ENCODE measurements around the gene PKHD1.

Gene PKHD1

DNA sequence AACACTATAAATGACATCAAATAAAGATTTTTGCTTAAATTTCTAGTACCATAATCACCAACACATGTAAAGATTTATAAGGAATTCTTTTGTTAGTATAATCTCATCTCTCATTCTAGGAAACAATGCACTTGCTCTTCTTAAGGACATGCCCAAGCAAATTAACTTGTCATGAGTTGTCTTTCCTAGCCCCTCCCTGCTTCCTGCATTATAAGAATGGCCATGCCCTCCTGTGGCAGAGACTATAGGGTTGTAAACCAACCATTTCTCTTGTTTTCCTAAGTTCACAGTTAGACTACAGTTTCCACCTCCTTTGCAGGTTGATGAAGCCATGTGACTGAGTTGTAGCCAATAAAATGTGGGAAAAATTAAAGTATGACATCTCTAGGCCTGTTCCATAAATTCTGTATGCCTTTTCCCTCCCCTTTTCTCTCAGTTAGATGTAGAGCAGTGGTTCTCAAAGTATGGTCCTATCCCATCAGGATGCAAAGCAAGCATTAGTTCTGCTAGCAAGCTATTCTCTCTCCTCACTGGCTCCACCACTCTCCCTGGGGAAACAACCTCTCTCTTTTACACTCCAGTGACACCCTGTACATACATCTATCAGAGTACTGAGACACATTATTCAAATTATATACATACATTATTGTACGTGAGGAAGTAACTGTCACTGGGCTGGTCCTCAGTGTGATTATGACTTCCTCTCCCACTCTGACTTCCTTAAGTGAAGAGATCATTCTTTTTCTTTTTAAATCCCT, 295.0 kb downstream of the PKHD1 start:
- DNase-seq (ENCODE audit: low read depth, low spot score), result no peak

DNA sequence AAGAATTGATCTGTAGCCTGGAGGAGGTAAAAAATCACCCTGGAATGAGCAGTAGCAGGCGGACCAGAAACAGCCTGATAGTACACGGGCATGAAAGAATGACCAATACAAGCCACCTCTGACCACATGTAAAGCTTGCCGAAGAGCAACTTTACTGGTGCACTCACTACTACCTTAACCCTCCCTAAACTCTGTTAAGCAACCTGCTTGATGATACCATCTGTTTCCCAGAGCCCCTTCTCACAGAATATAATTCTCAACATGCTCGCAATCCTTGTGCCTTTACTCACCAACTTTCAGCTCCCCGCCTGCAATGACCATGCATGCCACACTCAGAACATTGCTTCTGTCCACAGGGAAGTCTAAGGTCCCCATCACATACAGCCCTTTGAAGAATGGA, 296.5 kb downstream of the PKHD1 start:
- no peak for DNase-seq (ENCODE audit: low read depth, low spot score)

DNA sequence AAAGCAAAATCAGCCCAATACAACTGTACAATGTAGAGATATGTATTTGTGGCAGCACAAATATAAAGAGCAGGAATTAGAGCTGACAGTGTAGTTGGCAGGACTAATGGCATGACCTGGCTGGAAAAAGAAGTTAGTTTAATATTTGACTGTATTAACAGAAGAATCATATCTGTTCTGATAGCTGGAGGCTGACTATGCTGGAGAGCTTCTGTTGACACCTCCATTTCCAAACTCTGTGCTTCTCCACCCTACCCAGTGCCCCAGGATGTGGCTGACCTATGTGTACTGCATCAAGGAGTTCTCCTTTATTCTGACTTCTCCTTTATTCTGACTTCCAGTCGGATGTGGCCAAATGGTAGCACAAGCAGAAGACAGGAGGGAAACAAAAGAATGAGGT, 299.3 kb downstream of the PKHD1 start:
- no peak for DNase-seq (ENCODE audit: low read depth, low spot score)

DNA sequence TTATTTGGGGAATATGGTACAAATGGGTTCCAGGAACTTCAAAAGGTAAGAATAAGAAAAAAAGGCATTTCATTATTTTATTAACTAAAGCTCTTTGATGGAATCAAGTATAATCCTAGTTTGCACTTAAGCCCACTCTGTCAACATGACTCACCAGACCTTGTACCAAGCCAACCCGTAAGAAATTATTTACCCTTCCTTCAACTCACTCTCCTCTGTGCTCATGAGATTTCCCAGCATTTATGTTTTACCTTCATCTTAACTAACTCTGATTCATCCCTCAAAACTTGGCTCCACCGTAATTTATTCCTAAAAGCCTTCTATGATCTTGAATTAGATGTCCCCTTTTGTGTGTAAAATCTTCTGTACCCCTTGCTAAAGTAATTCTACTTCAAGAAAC, 308.7 kb downstream of the PKHD1 start:
- DNase-seq (ENCODE audit: low read depth, low spot score), result no peak

DNA sequence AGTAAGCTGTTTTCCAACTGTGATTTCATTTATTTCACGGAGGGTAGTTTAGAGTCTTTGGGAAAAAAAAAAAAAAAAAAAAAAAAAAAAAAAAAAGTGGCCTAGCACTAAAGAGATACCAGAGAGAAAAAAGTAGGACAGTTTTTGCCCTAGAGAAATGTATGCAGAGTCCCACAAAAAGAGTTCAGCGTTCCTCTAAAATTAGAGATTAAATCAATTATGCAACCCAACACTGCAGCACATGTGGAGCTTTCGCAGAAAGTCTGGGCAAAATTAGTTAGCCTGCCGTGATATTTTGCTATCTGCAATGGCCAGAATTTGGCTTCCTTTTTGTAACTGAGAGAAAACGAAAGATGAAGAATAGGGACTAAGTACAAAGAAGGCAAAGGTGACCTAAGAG, 309.8 kb downstream of the PKHD1 start:
- DNase-seq (ENCODE audit: low read depth, low spot score), result no peak

DNA sequence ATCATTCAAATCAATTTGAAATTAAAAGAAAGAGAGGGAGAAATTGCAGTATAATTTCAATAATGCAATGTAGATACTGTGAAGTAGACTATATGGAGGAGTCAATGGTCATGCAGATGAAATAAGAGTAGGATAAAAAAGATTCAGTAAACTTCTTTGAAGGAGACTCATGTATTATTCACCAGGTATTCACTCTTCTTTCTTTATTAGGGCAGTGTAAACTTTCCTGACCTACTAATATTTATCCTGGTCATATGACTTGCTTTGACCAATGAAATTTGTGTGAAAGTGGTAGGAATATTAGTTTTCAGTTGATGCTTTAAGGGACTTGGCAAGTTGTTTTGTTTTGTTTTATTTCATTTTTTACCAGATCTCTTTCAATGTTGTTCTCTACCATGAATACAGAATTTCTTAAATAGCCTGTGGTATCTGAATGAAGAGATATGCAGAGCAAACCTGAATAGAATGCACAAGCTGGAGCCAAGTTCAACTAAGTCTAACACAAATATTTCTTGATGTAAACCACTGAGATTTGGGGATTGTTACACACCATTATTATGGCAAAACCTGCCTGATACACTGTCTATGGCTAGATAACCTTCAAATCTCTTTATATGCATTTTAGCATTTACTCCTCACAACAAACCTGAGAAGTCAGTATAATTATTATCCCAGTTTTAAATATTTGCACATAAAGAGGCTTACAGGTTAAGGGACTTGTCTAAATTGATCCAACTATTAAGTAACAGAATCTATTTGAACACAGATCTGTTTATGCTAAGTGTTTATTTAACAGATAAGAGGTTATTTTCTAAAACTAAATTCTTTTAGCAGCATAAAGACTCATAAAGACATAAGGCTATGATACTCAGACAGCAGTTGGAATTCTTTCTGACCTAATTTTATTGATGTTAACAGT, 311.2 kb downstream of the PKHD1 start:
- no peak for DNase-seq (ENCODE audit: low read depth, low spot score)

DNA sequence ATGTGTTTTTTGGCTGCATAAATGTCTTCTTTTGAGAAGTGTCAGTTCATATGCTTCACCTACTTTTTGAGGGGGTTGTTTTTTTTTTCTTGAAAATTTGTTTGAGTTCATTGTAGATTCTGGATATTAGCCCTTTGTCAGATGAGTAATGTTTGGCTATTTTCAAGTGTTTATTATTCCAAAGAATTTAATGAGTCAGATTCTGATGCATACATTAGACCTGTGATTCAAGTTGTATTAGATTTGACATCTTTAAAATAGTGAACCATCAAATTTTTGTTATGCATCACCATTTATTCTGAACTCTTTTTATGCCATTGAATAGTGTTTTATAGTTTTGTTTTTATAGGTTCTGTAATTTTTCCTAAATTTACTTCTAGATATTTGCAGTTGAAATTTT, 319.3 kb downstream of the PKHD1 start:
- no peak for DNase-seq (ENCODE audit: low read depth, low spot score)

DNA sequence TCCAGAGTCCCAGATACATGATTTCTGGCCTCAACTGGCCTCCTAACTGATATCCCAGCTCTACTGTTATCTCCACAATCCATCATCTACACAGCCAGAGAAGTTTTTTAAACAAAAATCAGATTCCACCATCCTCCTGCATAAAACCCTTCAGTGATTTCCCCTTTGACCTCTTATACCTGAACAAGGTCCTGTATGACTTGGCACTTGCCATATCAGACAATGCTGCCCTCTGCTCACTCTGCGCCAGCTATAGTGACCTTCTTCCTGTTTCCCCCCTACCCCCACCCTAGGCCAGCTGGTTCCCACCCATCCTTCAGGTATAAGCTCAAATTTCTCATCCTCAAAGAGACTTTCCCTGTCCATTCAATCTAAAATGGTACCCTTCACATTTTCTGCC, 322.2 kb downstream of the PKHD1 start:
- no peak for DNase-seq (ENCODE audit: low read depth, low spot score)

DNA sequence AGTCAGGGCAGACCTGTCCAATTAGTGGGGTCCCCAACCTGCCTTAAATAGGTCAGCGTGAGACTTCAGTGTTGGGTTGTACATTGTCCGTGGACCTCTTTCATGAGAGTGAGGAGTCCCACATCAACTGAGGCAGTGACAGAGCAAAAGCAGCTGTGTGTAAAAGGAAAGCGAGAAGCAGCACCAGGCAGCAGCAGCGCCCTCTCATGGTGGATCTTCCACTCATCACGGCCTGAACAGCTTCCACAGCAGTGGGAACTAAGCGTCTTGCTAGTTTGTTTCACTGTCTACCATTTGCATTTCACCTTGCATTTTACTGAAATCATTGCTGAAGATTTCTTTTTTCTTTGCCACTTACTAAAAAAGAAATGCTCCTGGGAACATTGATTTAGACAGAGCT, 333.8 kb downstream of the PKHD1 start:
- no peak for DNase-seq (ENCODE audit: low read depth, low spot score)

DNA sequence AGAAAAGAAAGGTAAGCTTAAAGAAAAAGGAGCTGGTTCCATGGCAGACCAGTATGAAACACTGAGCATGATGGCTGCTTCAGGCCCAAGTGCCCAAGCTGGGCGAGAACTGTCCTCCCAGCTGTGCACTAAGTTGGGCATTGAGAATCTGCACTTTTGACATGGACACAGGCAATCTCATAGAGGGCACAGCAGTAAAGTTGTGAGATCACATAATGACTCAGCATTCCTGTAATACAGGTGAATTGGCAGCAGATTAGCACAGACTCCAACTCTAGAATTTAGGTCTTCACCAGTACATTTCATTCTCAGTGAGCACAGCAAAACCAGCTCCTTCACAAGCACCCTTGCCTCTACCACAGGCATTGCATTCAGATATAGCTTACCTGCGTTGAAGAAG, 343.4 kb downstream of the PKHD1 start:
- no peak for DNase-seq (ENCODE audit: low read depth, low spot score)

DNA sequence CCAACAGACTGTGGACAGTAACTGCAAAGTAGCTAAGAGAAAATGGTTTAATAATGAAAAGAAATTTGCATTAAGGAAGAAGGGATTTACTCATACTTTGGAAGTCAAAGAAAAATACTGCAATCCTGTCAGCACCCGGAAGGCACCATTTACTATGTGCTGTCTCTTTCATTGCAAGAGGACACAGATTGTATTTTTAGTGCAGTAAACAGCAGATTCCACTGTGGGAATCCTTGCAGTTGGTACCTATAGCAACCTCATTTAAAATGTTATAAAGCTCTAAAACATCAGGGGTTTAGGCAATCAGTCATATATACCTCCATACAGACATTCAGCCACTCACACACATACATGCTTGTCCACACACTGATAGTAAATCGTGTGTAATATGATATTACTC, 346.8 kb downstream of the PKHD1 start:
- no peak for DNase-seq (ENCODE audit: low read depth, low spot score)

DNA sequence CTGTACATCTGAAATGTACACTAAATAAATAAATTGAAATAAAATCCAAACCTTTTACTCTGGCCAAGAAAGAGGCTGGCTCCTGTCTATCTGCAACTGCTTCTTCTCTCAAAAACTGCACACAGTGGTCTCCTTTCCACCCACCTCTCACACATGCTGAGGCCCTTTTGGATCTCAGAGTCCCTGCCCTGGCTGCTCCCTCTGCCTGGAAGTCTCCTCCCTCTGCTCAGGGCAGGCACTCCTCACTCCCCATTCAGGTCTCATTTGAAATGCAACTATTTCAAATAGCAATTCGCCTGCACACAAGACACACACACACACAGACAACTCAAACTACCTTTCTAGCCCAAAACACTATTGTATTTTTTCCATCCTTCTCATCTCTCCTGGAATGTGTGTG, 348.8 kb downstream of the PKHD1 start:
- no peak for DNase-seq (ENCODE audit: low read depth, low spot score)

DNA sequence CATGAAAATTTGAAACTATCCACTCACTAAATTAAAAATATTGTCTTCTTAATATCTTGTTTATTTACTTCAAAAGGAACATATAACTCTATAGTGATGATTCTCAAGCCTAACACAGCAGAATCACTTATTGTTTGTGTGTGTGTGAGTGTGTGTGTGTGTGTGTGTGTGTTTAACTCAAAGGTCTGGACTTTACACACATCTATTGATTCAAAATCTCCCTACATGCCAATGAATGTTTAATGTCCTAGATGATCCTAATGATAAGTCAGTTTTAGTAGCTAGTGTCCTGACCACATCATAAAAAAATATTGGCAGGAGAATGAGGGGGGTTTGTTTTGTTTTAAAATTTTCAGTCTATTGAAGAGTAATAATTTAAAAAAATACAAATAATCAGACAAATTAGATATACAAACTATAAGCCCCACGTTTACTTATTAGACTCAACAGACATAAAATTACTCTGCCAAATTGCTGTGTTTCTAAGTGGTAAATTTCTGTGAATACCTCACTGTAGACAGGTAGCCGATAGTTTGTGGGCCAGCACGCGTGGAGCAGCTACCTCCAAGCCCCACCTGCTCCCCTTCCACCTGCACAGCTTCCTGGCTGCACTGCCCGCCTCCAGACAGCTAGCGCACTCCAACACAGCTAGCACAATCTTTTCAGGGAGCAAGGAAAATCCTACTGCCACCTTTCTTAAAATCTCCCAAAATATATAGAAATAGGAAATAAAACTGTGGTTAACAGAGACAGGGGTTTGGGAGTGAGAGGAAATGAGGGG, 349.6 kb downstream of the PKHD1 start:
- DNase-seq (ENCODE audit: low read depth, low spot score), result no peak

DNA sequence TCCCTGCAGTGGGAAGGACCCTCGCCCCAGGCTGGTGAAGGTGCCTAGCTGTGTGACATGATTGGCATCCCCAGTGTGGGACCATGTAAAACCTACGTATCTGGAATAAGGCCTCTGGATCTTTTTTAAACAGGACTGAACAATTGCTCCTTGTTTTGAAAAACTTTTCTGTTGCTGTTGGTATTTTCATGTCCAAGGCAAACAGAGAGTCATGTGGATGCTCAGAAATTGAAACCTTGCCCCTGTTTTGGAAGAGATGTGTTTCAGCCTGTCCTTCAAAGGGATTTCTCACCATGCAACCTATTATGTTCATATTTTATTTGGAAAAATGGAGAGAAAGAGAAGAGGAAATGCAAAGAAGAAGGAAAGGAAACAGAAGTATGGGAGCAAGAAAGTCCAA, 362.3 kb downstream of the PKHD1 start:
- DNase-seq (ENCODE audit: low read depth, low spot score), result no peak

DNA sequence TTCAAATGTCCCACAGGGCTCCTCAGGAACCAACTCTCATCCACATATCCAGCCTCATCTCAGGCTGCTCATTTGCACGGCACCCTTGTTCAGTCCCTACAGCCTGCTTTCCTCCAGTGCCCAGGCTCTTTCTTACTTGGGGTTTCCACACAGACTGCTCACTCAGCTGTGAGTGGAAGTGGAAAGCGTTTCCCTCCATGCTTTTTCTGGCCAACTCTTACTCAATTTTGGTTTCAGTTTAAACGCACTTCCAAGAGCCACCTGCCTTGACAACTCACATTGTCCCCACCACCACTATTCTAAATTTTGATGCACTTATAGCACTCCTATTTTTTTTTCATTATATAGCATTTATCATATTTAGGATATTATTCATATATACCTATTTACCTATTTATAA, 367.1 kb downstream of the PKHD1 start:
- DNase-seq (ENCODE audit: low read depth, low spot score), result no peak

DNA sequence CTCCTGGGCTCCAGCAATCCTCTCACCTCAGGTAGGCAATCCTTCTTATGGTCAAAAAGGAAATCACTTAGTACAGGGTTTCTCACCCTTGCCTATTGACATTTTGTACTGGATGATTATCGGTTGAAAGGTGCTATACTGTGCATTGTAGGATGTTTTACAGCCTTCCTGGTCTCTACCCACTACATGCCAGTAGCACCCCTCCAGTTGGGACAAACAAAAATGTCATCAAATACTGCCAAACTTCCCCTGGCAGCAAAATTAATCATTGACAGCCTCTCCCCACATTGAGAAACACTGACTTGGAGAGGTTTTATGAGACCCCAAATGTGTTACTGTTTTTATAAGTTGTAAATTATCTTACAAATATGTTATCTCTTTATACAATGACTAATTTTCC, 368.1 kb downstream of the PKHD1 start:
- DNase-seq (ENCODE audit: low read depth, low spot score), result no peak

DNA sequence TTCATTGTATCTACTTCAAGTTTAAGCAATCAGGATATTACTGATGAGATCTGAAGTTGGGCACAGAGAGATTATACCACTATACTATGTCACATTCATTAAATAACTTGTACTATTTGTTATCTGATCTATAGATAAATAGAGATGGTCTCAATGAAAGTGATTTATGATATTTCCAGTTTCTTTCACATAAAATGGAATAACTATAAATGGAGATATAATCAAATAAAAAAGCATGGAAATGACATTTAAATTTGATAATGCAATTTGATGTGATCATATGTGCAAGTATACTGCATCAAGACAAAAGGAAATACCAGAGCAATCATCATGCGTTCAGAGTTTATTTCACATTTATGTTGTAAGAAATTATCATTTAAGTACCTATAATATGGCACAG, 368.9 kb downstream of the PKHD1 start:
- no peak for DNase-seq (ENCODE audit: low read depth, low spot score)

DNA sequence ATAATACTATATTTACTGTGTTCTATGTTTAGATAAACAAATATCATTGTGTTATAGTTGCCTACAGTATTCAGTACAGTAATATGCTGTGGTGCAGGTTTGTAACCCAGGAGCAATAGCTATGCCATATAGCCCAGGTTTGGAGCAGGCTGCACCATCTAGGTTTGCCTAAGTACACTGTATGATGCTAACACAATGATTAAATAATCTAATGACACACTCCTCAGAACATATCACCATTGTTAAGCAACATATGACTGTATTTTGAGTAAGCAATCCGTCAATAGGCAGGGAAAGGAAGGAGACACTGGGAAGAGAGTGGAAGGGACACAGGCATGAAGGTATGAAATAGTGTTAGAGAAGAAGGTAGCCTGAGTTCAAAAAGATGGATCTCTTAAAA, 369.9 kb downstream of the PKHD1 start:
- no peak for DNase-seq (ENCODE audit: low read depth, low spot score)

DNA sequence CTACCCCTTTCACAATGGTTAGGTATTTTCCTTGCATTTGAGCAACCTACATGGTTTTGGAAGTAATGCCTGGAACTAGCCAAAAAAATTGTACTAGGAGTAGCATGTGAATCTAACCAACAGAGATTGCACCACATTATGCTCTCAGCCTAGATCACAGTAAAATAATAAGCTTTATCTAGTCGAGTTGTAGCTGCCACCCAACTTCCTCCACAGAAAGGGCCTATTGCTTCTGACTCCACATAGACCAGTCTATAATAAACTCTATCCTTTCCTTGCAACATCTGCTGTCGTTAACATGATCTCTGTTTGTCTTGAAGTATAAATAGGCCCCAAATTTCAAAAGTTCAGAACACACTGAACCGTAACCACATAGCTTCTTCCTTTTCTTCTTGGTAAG, 375.5 kb downstream of the PKHD1 start:
- no peak for DNase-seq (ENCODE audit: low read depth, low spot score)

DNA sequence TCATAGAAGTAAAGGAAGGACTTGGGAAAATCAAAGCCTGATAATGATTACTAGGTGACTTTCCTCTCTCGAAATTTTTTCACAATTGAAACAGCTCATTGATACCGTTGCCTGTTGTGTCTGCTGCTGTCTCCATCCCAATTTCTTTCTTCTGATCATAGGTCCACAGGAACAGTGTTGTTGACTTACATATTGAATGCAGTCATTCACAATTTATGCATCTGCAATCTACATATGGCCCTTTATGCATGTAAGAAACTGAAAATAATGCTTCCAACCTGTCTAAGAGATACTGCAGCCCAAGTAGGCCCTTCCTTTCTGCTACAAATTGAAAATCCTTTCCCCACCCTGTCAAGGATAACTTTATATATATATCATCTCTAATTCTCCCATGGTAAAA, 381.3 kb downstream of the PKHD1 start:
- DNase-seq (ENCODE audit: low read depth, low spot score), result no peak

DNA sequence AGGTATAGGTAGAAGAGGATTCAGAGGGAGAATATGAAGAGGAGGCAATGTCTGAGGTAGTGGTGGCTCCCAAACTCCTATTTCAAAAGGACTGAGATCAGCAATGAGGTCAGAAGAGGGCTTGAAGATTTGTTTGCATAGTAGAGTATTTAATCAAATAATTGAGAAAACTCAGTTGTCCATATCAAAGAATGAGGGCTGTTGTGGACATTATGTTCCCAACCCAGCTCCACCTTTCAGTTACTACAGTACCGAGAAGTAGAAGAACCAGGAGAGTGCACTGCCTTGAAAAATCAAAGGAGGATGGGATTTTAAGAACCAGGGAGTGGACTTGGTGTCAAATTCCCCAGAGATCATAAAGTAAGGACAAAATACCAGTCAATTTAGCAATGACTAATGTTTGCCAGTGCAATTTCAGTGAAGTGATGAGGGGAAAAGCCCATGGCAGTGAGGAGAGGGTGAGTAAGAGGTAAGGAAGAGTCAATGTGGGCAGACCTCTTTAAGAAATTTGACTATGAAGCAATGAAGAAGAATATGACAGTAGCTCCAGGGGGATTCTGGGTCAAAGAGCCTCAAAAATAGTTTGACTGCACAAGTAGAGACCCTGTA, 382.4 kb downstream of the PKHD1 start:
- DNase-seq (ENCODE audit: low read depth, low spot score), result no peak

DNA sequence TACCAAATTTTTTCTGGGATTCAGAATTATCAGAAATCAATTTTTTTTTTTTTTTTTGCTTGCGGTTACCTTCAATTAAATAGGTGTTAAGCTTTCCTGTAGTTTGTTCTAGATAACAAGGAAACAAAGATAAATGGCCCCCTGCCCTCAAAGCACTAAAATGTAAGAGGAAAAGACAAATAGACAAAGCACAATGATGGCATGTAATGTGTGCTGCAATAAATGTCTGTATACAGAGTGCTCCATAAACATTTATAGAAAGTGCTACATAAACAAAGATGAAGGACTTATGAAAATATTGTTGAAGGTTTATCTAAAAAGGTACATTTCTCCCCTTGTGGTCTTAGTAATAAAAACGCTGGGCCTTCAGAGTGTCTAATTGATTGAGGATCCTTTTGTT, 384.6 kb downstream of the PKHD1 start:
- DNase-seq (ENCODE audit: low read depth, low spot score), result no peak
